Measurements from ENCODE around the gene SRGAP2C. TPM values are rescaled to one million over a fixed set of nuclear protein-coding genes. Genes with fewer than 3 reads are reported as not detected.
"Not testable (repeated sequence)": the region's sequence is repeated elsewhere in the genome, so short reads cannot be mapped to it uniquely, and the experiment has no call there.

Gene SRGAP2C
- total RNA-seq, 2 experiments from 2014 or later, result 16.4 to 18.5 TPM

GRCh38 chr1:121368910-121369309 lies 184.1 kb downstream of the SRGAP2C start:
- H3K36me3 Mint-ChIP-seq (ENCODE audit: low read depth); intact Hi-C loops (cut with micrococcal nuclease); DNase-seq; H3K9me3 Mint-ChIP-seq; H3K4me1 Mint-ChIP-seq (ENCODE audit: low read depth); H3K4me3 Mint-ChIP-seq; CTCF ChIA-PET; H3K27me3 Mint-ChIP-seq (ENCODE audit: low read depth); H3K27ac Mint-ChIP-seq: not testable (repeated sequence)

- CTCF ChIA-PET, H3K9me3 Mint-ChIP-seq: not testable (repeated sequence)
Measured at GRCh38 chr1:121369959-121370358, 185.2 kb downstream of the SRGAP2C start.

DNA sequence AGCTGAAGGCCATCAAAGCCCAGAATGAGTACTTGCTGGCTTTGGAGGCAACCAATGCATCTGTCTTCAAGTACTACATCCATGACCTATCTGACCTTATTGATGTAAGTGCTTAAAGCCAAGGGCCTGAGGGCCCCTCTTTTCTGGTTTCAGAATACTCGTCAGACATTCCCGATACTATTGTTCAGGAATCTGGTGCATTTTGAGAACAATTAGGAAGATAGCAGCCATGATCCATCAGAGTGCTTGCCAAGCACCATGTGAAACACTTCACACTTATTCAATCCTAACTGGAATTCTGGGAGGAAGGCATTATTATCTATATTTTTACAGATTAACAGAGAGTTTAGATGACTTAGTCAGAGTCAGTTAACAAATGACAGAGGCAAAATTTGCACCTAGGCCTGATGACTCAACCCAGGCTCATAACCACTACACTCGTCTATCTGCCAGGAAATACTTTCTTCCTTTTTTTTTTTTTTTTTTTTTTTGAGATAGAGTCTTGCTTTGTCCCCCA lies 190.1 kb downstream of the SRGAP2C start:
- H3K27ac Mint-ChIP-seq, result peak overlapping the region; percentile 18
- H3K4me3 Mint-ChIP-seq; intact Hi-C loops (cut with micrococcal nuclease); H3K27me3 Mint-ChIP-seq (ENCODE audit: low read depth); H3K4me1 Mint-ChIP-seq (ENCODE audit: low read depth); CTCF ChIA-PET; H3K9me3 Mint-ChIP-seq; H3K36me3 Mint-ChIP-seq (ENCODE audit: low read depth): not testable (repeated sequence)
- DNase-seq, result peak; percentile 3

More at GRCh38 chr1:121369959-121370358, 185.2 kb downstream of the SRGAP2C start:
- H3K27ac Mint-ChIP-seq; H3K36me3 Mint-ChIP-seq (ENCODE audit: low read depth); H3K4me3 Mint-ChIP-seq; H3K27me3 Mint-ChIP-seq (ENCODE audit: low read depth); intact Hi-C loops (cut with micrococcal nuclease); H3K4me1 Mint-ChIP-seq (ENCODE audit: low read depth); DNase-seq: not testable (repeated sequence)

- H3K36me3 Mint-ChIP-seq (ENCODE audit: low read depth); H3K27me3 Mint-ChIP-seq (ENCODE audit: low read depth); H3K4me1 Mint-ChIP-seq (ENCODE audit: low read depth); H3K27ac Mint-ChIP-seq; intact Hi-C loops (cut with micrococcal nuclease); DNase-seq; H3K4me3 Mint-ChIP-seq; H3K9me3 Mint-ChIP-seq; CTCF ChIA-PET: not testable (repeated sequence)
Measured at GRCh38 chr1:121376986-121377385, 192.2 kb downstream of the SRGAP2C start.

DNA sequence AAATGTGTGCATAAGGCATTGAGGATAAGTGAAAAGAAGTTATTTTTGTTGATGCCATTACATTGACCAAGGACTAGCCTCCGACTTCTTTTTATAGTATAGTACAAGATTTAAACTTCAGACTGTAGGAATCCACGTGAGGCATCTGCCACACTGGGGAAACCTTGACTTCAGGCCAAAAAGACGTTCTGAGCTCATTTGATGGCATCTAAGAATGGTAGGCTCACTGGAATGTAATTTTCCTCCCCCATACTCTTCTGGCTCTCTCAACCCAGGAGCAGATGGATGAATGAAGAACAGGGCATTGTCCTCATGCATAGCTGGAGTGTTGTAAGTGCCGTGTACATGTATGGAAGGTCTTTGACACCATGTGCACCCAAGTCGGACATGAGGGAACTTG lies 194.0 kb downstream of the SRGAP2C start:
- H3K27me3 Mint-ChIP-seq (ENCODE audit: low read depth); H3K4me3 Mint-ChIP-seq; H3K9me3 Mint-ChIP-seq; H3K4me1 Mint-ChIP-seq (ENCODE audit: low read depth); DNase-seq; H3K27ac Mint-ChIP-seq; intact Hi-C loops (cut with micrococcal nuclease); CTCF ChIA-PET; H3K36me3 Mint-ChIP-seq (ENCODE audit: low read depth): not testable (repeated sequence)

DNA sequence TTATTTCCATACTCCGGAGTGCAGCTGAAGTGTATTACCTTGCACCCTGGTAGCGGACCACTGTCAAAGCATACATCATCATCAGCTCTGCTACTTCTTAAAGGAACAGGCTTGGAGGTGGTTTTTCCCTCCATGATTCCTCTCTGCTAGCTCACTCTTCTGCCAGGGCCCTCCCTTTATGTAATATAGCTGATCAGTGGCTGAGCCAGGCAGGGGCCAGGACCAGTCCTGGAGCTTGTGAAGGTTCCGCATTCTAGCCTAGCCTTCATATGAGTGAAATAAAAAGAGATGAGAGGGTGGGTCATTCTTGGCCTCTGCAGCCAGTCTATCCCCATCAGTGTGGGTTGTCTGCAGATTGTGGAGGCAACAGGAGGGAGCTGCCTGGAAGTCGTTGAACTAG lies 200.0 kb downstream of the SRGAP2C start:
- H3K27me3 Mint-ChIP-seq (ENCODE audit: low read depth); H3K4me3 Mint-ChIP-seq; H3K9me3 Mint-ChIP-seq; H3K27ac Mint-ChIP-seq; DNase-seq; H3K4me1 Mint-ChIP-seq (ENCODE audit: low read depth); intact Hi-C loops (cut with micrococcal nuclease); CTCF ChIA-PET; H3K36me3 Mint-ChIP-seq (ENCODE audit: low read depth): not testable (repeated sequence)

- CTCF ChIA-PET; H3K4me3 Mint-ChIP-seq; H3K9me3 Mint-ChIP-seq; DNase-seq; intact Hi-C loops (cut with micrococcal nuclease); H3K27me3 Mint-ChIP-seq (ENCODE audit: low read depth); H3K27ac Mint-ChIP-seq; H3K4me1 Mint-ChIP-seq (ENCODE audit: low read depth); H3K36me3 Mint-ChIP-seq (ENCODE audit: low read depth): not testable (repeated sequence)
Measured at GRCh38 chr1:121385162-121385561, 200.4 kb downstream of the SRGAP2C start.

- H3K27me3 Mint-ChIP-seq (ENCODE audit: low read depth); H3K27ac Mint-ChIP-seq; H3K36me3 Mint-ChIP-seq (ENCODE audit: low read depth); intact Hi-C loops (cut with micrococcal nuclease); DNase-seq; CTCF ChIA-PET; H3K4me3 Mint-ChIP-seq; H3K9me3 Mint-ChIP-seq; H3K4me1 Mint-ChIP-seq (ENCODE audit: low read depth): not testable (repeated sequence)
Measured at GRCh38 chr1:121385563-121386288, 201.0 kb downstream of the SRGAP2C start.

DNA sequence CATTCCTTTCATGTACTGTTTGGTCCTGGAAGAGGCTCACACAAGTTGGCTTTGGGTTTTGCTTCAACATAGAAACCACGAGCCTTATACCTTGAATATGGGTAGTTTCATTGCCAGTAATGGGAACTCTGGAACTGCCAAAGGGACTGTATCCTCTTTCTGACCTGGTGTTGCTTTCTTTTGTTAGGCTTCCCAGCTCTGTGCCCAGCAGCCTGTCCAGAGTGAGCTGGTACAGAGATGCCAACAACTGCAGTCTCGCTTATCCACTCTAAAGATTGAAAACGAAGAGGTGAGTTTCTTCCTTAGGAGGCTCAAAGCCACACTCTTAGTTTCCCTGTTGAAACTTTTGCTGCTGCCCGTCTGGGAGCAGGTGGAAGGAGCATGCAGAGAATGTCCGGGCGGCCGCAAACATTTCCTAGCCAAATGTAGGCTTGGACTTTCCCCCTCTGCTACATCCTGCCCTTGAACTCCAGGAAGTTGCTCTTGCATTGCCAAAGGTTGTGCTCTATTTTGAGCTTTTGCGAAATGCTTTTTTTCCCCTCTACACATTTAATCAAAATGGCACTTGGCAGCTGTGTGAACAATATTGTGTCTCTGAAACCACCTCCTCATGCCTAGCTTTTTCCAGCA lies 201.7 kb downstream of the SRGAP2C start:
- H3K9me3 Mint-ChIP-seq; H3K36me3 Mint-ChIP-seq (ENCODE audit: low read depth); DNase-seq; CTCF ChIA-PET; intact Hi-C loops (cut with micrococcal nuclease); H3K4me3 Mint-ChIP-seq; H3K4me1 Mint-ChIP-seq (ENCODE audit: low read depth); H3K27me3 Mint-ChIP-seq (ENCODE audit: low read depth); H3K27ac Mint-ChIP-seq: not testable (repeated sequence)

DNA sequence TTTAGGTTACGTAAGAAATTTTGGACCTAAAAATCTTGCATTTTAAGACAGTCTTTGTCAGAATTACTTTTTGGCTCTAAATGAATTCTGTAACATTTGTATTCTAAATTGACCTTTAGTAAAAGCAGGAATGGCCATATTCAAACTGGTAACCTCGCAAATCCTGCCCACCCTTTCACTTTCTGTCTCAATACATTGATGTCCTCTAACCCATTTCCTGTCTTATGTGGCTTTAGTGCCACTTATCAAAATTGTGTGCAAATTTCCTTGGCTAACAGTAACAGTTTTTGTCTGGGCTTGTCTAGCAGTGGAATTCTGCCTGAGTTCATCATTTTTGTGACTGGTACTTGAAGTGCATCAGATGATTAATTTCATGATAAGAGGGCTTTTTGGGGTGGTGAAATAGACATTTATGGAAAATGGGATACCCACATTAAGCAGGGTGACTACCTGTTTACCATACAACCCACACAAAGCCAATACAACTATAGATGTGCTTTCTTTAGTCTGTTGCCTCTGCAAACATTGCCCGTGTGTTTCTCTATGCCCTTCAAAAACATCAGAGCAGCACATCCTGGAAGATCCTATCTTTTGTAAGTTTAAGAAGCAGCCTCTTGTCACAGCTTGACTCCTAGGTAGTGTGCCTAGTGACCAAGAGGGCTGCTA lies 205.3 kb downstream of the SRGAP2C start:
- H3K27me3 Mint-ChIP-seq (ENCODE audit: low read depth); intact Hi-C loops (cut with micrococcal nuclease); CTCF ChIA-PET; H3K9me3 Mint-ChIP-seq; H3K4me3 Mint-ChIP-seq; H3K27ac Mint-ChIP-seq; H3K36me3 Mint-ChIP-seq (ENCODE audit: low read depth); DNase-seq; H3K4me1 Mint-ChIP-seq (ENCODE audit: low read depth): not testable (repeated sequence)

GRCh38 chr1:121392130-121392529 lies 207.4 kb downstream of the SRGAP2C start:
- DNase-seq; CTCF ChIA-PET; H3K4me3 Mint-ChIP-seq; intact Hi-C loops (cut with micrococcal nuclease); H3K4me1 Mint-ChIP-seq (ENCODE audit: low read depth); H3K36me3 Mint-ChIP-seq (ENCODE audit: low read depth); H3K9me3 Mint-ChIP-seq; H3K27ac Mint-ChIP-seq; H3K27me3 Mint-ChIP-seq (ENCODE audit: low read depth): not testable (repeated sequence)

- Mint-ChIP-seq H3K27me3 (ENCODE audit: low read depth) (peaks cover 15% of the 10 kb centered on the region), H3K4me1 (ENCODE audit: low read depth) (peaks cover 10% of the 10 kb centered on the region), H3K4me3 (peak overlapping the region; percentile 67)
- DNase-seq; CTCF ChIA-PET; H3K36me3 Mint-ChIP-seq (ENCODE audit: low read depth); H3K9me3 Mint-ChIP-seq; intact Hi-C loops (cut with micrococcal nuclease); H3K27ac Mint-ChIP-seq: not testable (repeated sequence)
Measured at GRCh38 chr1:121395718-121396201, 211.0 kb downstream of the SRGAP2C start.
